ENCODE measurements around the gene IL17RB.

IL17RB gene

GRCh38 chr3:53811143-53811927 is 35.0 kb upstream of the IL17RB start:
- in situ Hi-C loops (cut with MboI; ENCODE audit: low sequenced_read_pairs), result no loop called here

GRCh38 chr3:53812434-53812833 is 33.9 kb upstream of the IL17RB start:
- in situ Hi-C loops (cut with MboI; ENCODE audit: low sequenced_read_pairs), result no loop called here

GRCh38 chr3:53813229-53813628 is 33.1 kb upstream of the IL17RB start:
- in situ Hi-C loops (cut with MboI; ENCODE audit: low sequenced_read_pairs), result no loop called here

GRCh38 chr3:53813876-53814275 is 32.5 kb upstream of the IL17RB start:
- in situ Hi-C loops (cut with MboI; ENCODE audit: low sequenced_read_pairs), result no loop called here

- in situ Hi-C loops (cut with MboI; ENCODE audit: low sequenced_read_pairs), result no loop called here
These were observed 31.3 kb upstream of the IL17RB start for GRCh38 chr3:53815067-53815466.

- in situ Hi-C loops (cut with MboI; ENCODE audit: low sequenced_read_pairs), result no loop called here
These were observed 30.7 kb upstream of the IL17RB start for GRCh38 chr3:53815651-53816050.

- in situ Hi-C loops (cut with MboI; ENCODE audit: low sequenced_read_pairs), result no loop called here
These were observed 29.9 kb upstream of the IL17RB start for GRCh38 chr3:53816425-53816824.

- in situ Hi-C loops (cut with MboI; ENCODE audit: low sequenced_read_pairs), result no loop called here
These were observed 29.2 kb upstream of the IL17RB start for GRCh38 chr3:53817211-53817610.

GRCh38 chr3:53817809-53818208 is 28.6 kb upstream of the IL17RB start:
- in situ Hi-C loops (cut with MboI; ENCODE audit: low sequenced_read_pairs), result no loop called here

GRCh38 chr3:53818221-53819162 is 27.9 kb upstream of the IL17RB start:
- in situ Hi-C loops (cut with MboI; ENCODE audit: low sequenced_read_pairs), result no loop called here

- in situ Hi-C loops (cut with MboI; ENCODE audit: low sequenced_read_pairs), result no loop called here
These were observed 27.1 kb upstream of the IL17RB start for GRCh38 chr3:53819163-53819868.

- in situ Hi-C loops (cut with MboI; ENCODE audit: low sequenced_read_pairs), result no loop called here
These were observed 26.3 kb upstream of the IL17RB start for GRCh38 chr3:53820084-53820483.

- in situ Hi-C loops (cut with MboI; ENCODE audit: low sequenced_read_pairs), result no loop called here
These were observed 25.4 kb upstream of the IL17RB start for GRCh38 chr3:53820756-53821580.

- in situ Hi-C loops (cut with MboI; ENCODE audit: low sequenced_read_pairs), result no loop called here
These were observed 24.7 kb upstream of the IL17RB start for GRCh38 chr3:53821631-53822121.

GRCh38 chr3:53822331-53822741 is 24.0 kb upstream of the IL17RB start:
- in situ Hi-C loops (cut with MboI; ENCODE audit: low sequenced_read_pairs), result no loop called here

- in situ Hi-C loops (cut with MboI; ENCODE audit: low sequenced_read_pairs), result no loop called here
These were observed 23.1 kb upstream of the IL17RB start for GRCh38 chr3:53823026-53823955.

- in situ Hi-C loops (cut with MboI; ENCODE audit: low sequenced_read_pairs), result no loop called here
These were observed 22.3 kb upstream of the IL17RB start for GRCh38 chr3:53823956-53824657.

GRCh38 chr3:53824795-53825194 is 21.6 kb upstream of the IL17RB start:
- in situ Hi-C loops (cut with MboI; ENCODE audit: low sequenced_read_pairs), result no loop called here

GRCh38 chr3:53826048-53826447 is 20.3 kb upstream of the IL17RB start:
- in situ Hi-C loops (cut with MboI; ENCODE audit: low sequenced_read_pairs), result no loop called here

Data from HL-60/S4 treated with retinoic acid at 250 ng/mL for 4 days and 3 days (cell line).